ENCODE measurements around the gene GDI2.
"Not testable (repeated sequence)": the region's sequence is repeated elsewhere in the genome, so short reads cannot be mapped to it uniquely, and the experiment has no call there.

Gene GDI2

GRCh38 chr10:5811387-5811821, 1.8 kb downstream of the GDI2 start:
- H3K4me3 ChIP-seq (ENCODE audit: low read depth, low read length) = peak overlapping the region; percentile 94
- peak; percentile 31 for DNase-seq (ENCODE audit: low read depth, low spot score)
- POLR2A ChIA-PET = interaction anchor here (0.9 to 1.2 kb wide), 3 partner anchors 9 to 79 kb away, joined by 3 to 4 read pairs (median 3); partner anchors contain the start of genes ANKRD16 and FBH1
- CTCF ChIA-PET = interaction anchor here (1.0 to 3.9 kb wide), 3 partner anchors 60 to 65 kb away, joined by 3 to 21 read pairs (median 3); no protein-coding TSS in a partner anchor
- no peak for TF ChIP-seq CTCF (IDR thresholded peaks at IDR 0.05; ENCODE audit: insufficient read depth, low read length, missing control alignments)

- POLR2A ChIA-PET = interaction anchor here (1.0 kb wide), 1 partner anchor 9 kb away, joined by 3 read pairs; no protein-coding TSS in a partner anchor
- no peak for TF ChIP-seq CTCF (IDR thresholded peaks at IDR 0.05; ENCODE audit: insufficient read depth, low read length, missing control alignments)
- DNase-seq (ENCODE audit: low read depth, low spot score) = no peak
- no peak overlapping the region for H3K4me3 ChIP-seq (ENCODE audit: low read depth, low read length)
- CTCF ChIA-PET = interaction anchor here (0.7 to 3.9 kb wide), 5 partner anchors 61 to 277 kb away, joined by 3 to 21 read pairs (median 3); no protein-coding TSS in a partner anchor
These were observed 3.0 kb downstream of the GDI2 start for GRCh38 chr10:5810225-5810624.

- no peak overlapping the region for H3K4me3 ChIP-seq (ENCODE audit: low read depth, low read length)
- CTCF ChIA-PET = interaction anchor here (0.7 to 3.9 kb wide), 4 partner anchors 35 to 278 kb away, joined by 3 to 21 read pairs (median 3); no protein-coding TSS in a partner anchor
- DNase-seq (ENCODE audit: low read depth, low spot score) = no peak
- TF ChIP-seq CTCF (IDR thresholded peaks at IDR 0.05; ENCODE audit: insufficient read depth, low read length, missing control alignments) = no peak
- POLR2A ChIA-PET = no interaction called here
These were observed 3.6 kb downstream of the GDI2 start for GRCh38 chr10:5809527-5810154.

- CTCF ChIA-PET = interaction anchor here (0.7 to 3.9 kb wide), 2 partner anchors 35 to 65 kb away, joined by 3 to 21 read pairs; no protein-coding TSS in a partner anchor
- DNase-seq (ENCODE audit: low read depth, low spot score); POLR2A ChIA-PET; H3K4me3 ChIP-seq (ENCODE audit: low read depth, low read length): not testable (repeated sequence)
These were observed 4.3 kb downstream of the GDI2 start for GRCh38 chr10:5808783-5809392.

- no peak for TF ChIP-seq CTCF (IDR thresholded peaks at IDR 0.05; ENCODE audit: insufficient read depth, low read length, missing control alignments)
- POLR2A ChIA-PET = no interaction called here
- no peak overlapping the region for H3K4me3 ChIP-seq (ENCODE audit: low read depth, low read length)
- no peak for DNase-seq (ENCODE audit: low read depth, low spot score)
- CTCF ChIA-PET = interaction anchor here (1.0 to 1.3 kb wide), 3 partner anchors 9 to 67 kb away, joined by 3 to 5 read pairs (median 4); no protein-coding TSS in a partner anchor
These were observed 6.5 kb downstream of the GDI2 start for GRCh38 chr10:5806745-5807144.

GRCh38 chr10:5805711-5806110, 7.5 kb downstream of the GDI2 start:
- H3K4me3 ChIP-seq (ENCODE audit: low read depth, low read length) = no peak overlapping the region
- no peak for DNase-seq (ENCODE audit: low read depth, low spot score)
- ChIA-PET POLR2A (no interaction called here), CTCF (interaction anchor here (1.0 kb wide), 1 partner anchor 69 kb away, joined by 5 read pairs; no protein-coding TSS in a partner anchor)
- TF ChIP-seq CTCF (IDR thresholded peaks at IDR 0.05; ENCODE audit: insufficient read depth, low read length, missing control alignments) = no peak

All from AG04449 (cell line).